Spleen (tissue), 11 donors: Measurements from ENCODE around the gene DVL1. TPM values are rescaled to one million over a fixed set of nuclear protein-coding genes. Genes with fewer than 3 reads are reported as not detected.

Experiments
- DNase-seq: peaks from one replicate; pipeline ENCODE4 v3.0.0-alpha.2; 2020
- H3K27ac ChIP-seq, 8 donors: fragments of 200-600 bp; sonication (generic) in 7 of 8; 1 replicate in 4 of 8; 2 replicates in 4 of 8; pipeline versions ENCODE4 v1.5.0 to v1.8.0; 2016 to 2021; ENCODE audit warnings: inconsistent platforms in 4 of 8, mild to moderate bottlenecking in 4 of 8, moderate library complexity in 1 of 8
- H3K27me3 ChIP-seq, 7 donors: fragments of 200-600 bp; sonication (generic) in 6 of 7; replicated peaks in 1 of 7; 1 replicate in 4 of 7; 2 replicates in 3 of 7; pipeline versions ENCODE4 v1.5.0 to v1.8.0; 2016 to 2021; ENCODE audit warnings: inconsistent platforms in 3 of 7, mild to moderate bottlenecking in 1 of 7
- H3K36me3 ChIP-seq, 6 donors: fragments of 200-600 bp; sonication (generic) in 5 of 6; 1 replicate in 4 of 6; 2 replicates in 2 of 6; pipeline versions ENCODE4 v1.5.0 to v1.8.0; 2016 to 2021; ENCODE audit warnings: inconsistent platforms in 2 of 6
- H3K4me1 ChIP-seq, 6 donors: fragments of 200-600 bp; sonication (generic) in 5 of 6; 1 replicate in 3 of 6; 2 replicates in 3 of 6; pipeline versions ENCODE4 v1.5.0 to v1.8.0; 2016 to 2021; ENCODE audit warnings: inconsistent platforms in 3 of 6
- H3K4me3 ChIP-seq, 8 donors: fragments of 200-600 bp; sonication (generic) in 7 of 8; 1 replicate in 4 of 8; 2 replicates in 4 of 8; pipeline versions ENCODE4 v1.5.0 to v1.8.0; 2016 to 2021; ENCODE audit warnings: inconsistent platforms in 4 of 8, mild to moderate bottlenecking in 4 of 8, moderate library complexity in 2 of 8
- H3K9me3 ChIP-seq, 8 donors: fragments of 200-600 bp; sonication (generic) in 7 of 8; 1 replicate in 4 of 8; 2 replicates in 4 of 8; pipeline versions ENCODE4 v1.5.0 to v1.8.0; 2016 to 2021; ENCODE audit warnings: inconsistent platforms in 4 of 8
- CTCF ChIP-seq, 11 experiments: fragments of 200-600 bp in 7 of 11; fragments of 450-650 bp in 4 of 11; sonication (generic) in 4 of 11; IDR thresholded peaks in 8 of 11; conservative IDR thresholded peaks in 3 of 11; 1 replicate in 7 of 11; 2 replicates in 4 of 11; pipeline versions ENCODE4 v1.4.0 to v1.8.0; 2016 to 2021; ENCODE audit warnings: antibody characterized with exemption in 11 of 11, inconsistent platforms in 4 of 11, mild to moderate bottlenecking in 1 of 11
- POLR2A ChIP-seq, 3 donors: fragments of 450-650 bp; IDR thresholded peaks; one replicate each; pipeline ENCODE4 v1.5.1; 2017; ENCODE audit warnings: antibody characterized with exemption in 3 of 3, mild to moderate bottlenecking in 1 of 3
- POLR2AphosphoS5 ChIP-seq, 3 donors: sonication (generic); formaldehyde crosslinking; IDR thresholded peaks; one replicate each; pipeline ENCODE4 v1.5.1; 2017; ENCODE audit warnings: antibody characterized with exemption in 3 of 3
- WGBS, 5 donors: extraction: QIAGEN DNeasy Blood & Tissue Kit in 3 of 5; methylation state at CpG; one replicate each; pipeline versions ENCODE4 v1.1.5 to v1.1.7; 2013 to 2018; 5-methylcytosine and 5-hydroxymethylcytosine counted together
- intact Hi-C: fragments of 100-400 bp; cut with DNase I; formaldehyde crosslinking; loops from one replicate; pipeline ENCODE4 v1.15.0; 2023; ENCODE audit warnings: low total_unique reads
- polyA plus RNA-seq, 3 donors: library from polyadenylated mRNA; stranded (reverse); fragments of 200-250 nt; gene quantifications; one replicate each; pipeline ENCODE4 v1.2.1, GENCODE V29; 2013
- total RNA-seq, 7 donors: library from RNA; depleted of rRNA in 3 of 7; stranded (reverse); fragments of >200 nt in 3 of 7; fragmentation: NEBNext Ultra II Directional in 4 of 7; extraction: Animal tissue kit (Norgen Biotek cat#: 25700) in 4 of 7; gene quantifications; one replicate each; pipeline versions ENCODE4 v1.1.0 to v1.2.1, GENCODE V29; 2016 to 2021
- donor health status: healthy with polysubstance abuse.
- donor health status: DM: no; HTN: no; CAD: no; lungs with moderate emphysema.
- donor health status: DM: no; HTN: no; CAD: no.
- donor health status: Bipolar disorder and iron deficiency.
- donor health status: healthy.
- donor health status: DM: no; HTN: no; CAD: no.
- donor health status: DM: yes; HTN: yes; CAD: no.

DVL1 gene
- total and polyA plus RNA-seq, 10 donors: 18.1 to 59.1 (median 39.2) TPM

GRCh38 chr1:1348420-1349255, 580 bp downstream of the DVL1 start:
- Histone ChIP-seq H3K27me3 (peaks cover 4 to 24% (median 13%) of the 10 kb centered on the region in 7 donors), H3K36me3 (peaks cover 0 to 10% (median 0%) of the 10 kb centered on the region in 6 donors), H3K9me3 (no peaks in the 10 kb centered on the region), H3K27ac (peak overlapping the region; percentile 2 to 93 (median 74)), H3K4me3 (peak overlapping the region; percentile 58 to 91 (median 68)), H3K4me1 (peaks cover 19 to 69% (median 54%) of the 10 kb centered on the region in 6 donors)
- DNase-seq: peak; percentile 90
- WGBS, 5 donors: 0 to 1% (median 1%) methylated on average over 21 to 109 of the region's 109 CpGs
- TF ChIP-seq POLR2AphosphoS5 (IDR thresholded peaks at IDR 0.05) (peak in 2 of 3 donors; percentile 47 to 67), POLR2A (IDR thresholded peaks at IDR 0.05) (no peak)
- intact Hi-C loops: no loop called here

- H3K36me3 ChIP-seq: peaks cover 0 to 3% (median 0%) of the 10 kb centered on the region in 6 donors
- DNase-seq: no peak
- H3K27me3 ChIP-seq: peaks cover 0 to 16% (median 5%) of the 10 kb centered on the region in 7 donors
- peak overlapping the region; percentile 2 to 93 (median 74) for H3K27ac ChIP-seq
- peak overlapping the region; percentile 58 to 91 (median 68) for H3K4me3 ChIP-seq
- WGBS, 5 donors: 45 to 61% (median 53%) methylated on average over 14 to 26 of the region's 26 CpGs
- intact Hi-C loops: no loop called here
- peaks cover 19 to 61% (median 46%) of the 10 kb centered on the region in 6 donors for H3K4me1 ChIP-seq
- no peak for TF ChIP-seq POLR2AphosphoS5 (IDR thresholded peaks at IDR 0.05)
- no peaks in the 10 kb centered on the region for H3K9me3 ChIP-seq
These were observed 1.4 kb downstream of the DVL1 start for GRCh38 chr1:1347663-1348419.

GRCh38 chr1:1347026-1347595, 2.1 kb downstream of the DVL1 start:
- TF ChIP-seq CTCF (IDR thresholded peaks at IDR 0.05 in 8 of 11, conservative IDR thresholded peaks at IDR 0.05 in 3 of 11) (no peak), POLR2A (IDR thresholded peaks at IDR 0.05) (no peak), POLR2AphosphoS5 (IDR thresholded peaks at IDR 0.05) (no peak)
- WGBS, 5 donors: 88 to 98% (median 91%) methylated on average over 8 to 10 of the region's 10 CpGs
- Histone ChIP-seq H3K36me3 (peaks cover 0 to 4% (median 0%) of the 10 kb centered on the region in 6 donors), H3K27me3 (peaks cover 0 to 9% (median 0%) of the 10 kb centered on the region in 7 donors), H3K4me1 (peaks cover 19 to 54% (median 39%) of the 10 kb centered on the region in 6 donors), H3K4me3 (peak overlapping the region in 5 of 8 donors; percentile 58 to 91 (median 68)), H3K9me3 (no peaks in the 10 kb centered on the region), H3K27ac (peak overlapping the region in 5 of 8 donors; percentile 69 to 93 (median 84))
- no peak for DNase-seq
- intact Hi-C loops: no loop called here

GRCh38 chr1:1346501-1346890, 2.7 kb downstream of the DVL1 start:
- Histone ChIP-seq H3K4me1 (peaks cover 15 to 47% (median 33%) of the 10 kb centered on the region in 6 donors), H3K27me3 (peaks cover 0 to 2% (median 0%) of the 10 kb centered on the region in 7 donors), H3K4me3 (peak overlapping the region in 1 of 8 donors; percentile 91), H3K36me3 (peaks cover 0 to 10% (median 0%) of the 10 kb centered on the region in 6 donors), H3K27ac (no peak overlapping the region), H3K9me3 (no peaks in the 10 kb centered on the region)
- TF ChIP-seq CTCF (IDR thresholded peaks at IDR 0.05 in 8 of 11, conservative IDR thresholded peaks at IDR 0.05 in 3 of 11) (no peak), POLR2AphosphoS5 (IDR thresholded peaks at IDR 0.05) (no peak), POLR2A (IDR thresholded peaks at IDR 0.05) (no peak)
- whole genome bisulfite sequencing, 5 donors: 91 to 97% (median 96%) methylated on average over 10 of the region's 10 CpGs
- DNase-seq: no peak
- intact Hi-C loops: no loop called here
